H54 (cell line): ENCODE data around the gene GARIN5A.

ENCODE experiments used
- DNase-seq: peaks from one replicate; pipeline ENCODE4 v3.0.0; 2011; ENCODE audit warnings: low spot score, mixed read lengths; ENCODE audit not compliant: insufficient read length
- FAIRE-seq: peaks from 3 replicates; lab custom pipeline; 2011; peaks lifted over from hg19 to GRCh38; lab: Jason Lieb, UNC
- POLR2A ChIP-seq: IDR thresholded peaks from 2 replicates; pipeline ENCODE4 v1.6.1; 2011; ENCODE audit warnings: low read depth, mild to moderate bottlenecking, low read length

Gene GARIN5A

GRCh38 chr19:50422397-50423278 lies 54.0 kb downstream of the GARIN5A start:
- FAIRE-seq (no peak), DNase-seq (no peak)
- no peak for TF ChIP-seq POLR2A

GRCh38 chr19:50420808-50421207 lies 55.8 kb downstream of the GARIN5A start:
- no peak for TF ChIP-seq POLR2A
- FAIRE-seq (no peak), DNase-seq (no peak)

- FAIRE-seq (no peak), DNase-seq (no peak)
- TF ChIP-seq POLR2A: no peak
Measured at GRCh38 chr19:50420127-50420526, 56.5 kb downstream of the GARIN5A start.

GRCh38 chr19:50419580-50420035 lies 57.0 kb downstream of the GARIN5A start:
- no peak for DNase-seq
- no peak for FAIRE-seq
- TF ChIP-seq POLR2A: no peak

- FAIRE-seq: no peak
- no peak for DNase-seq
- no peak for TF ChIP-seq POLR2A
Measured at GRCh38 chr19:50419022-50419579, 57.5 kb downstream of the GARIN5A start.

- no peak for TF ChIP-seq POLR2A
- FAIRE-seq (no peak), DNase-seq (no peak)
Measured at GRCh38 chr19:50418176-50419021, 58.2 kb downstream of the GARIN5A start, which contains the start of gene SPIB. Gene SPIB, plus strand, starts transcription at chr19:50418938. Its CDS starts 25 bp downstream, at chr19:50418963.

GRCh38 chr19:50417111-50418081 lies 59.3 kb downstream of the GARIN5A start:
- DNase-seq: no peak

More at GRCh38 chr19:50417111-50418081, 59.3 kb downstream of the GARIN5A start:
- no peak for TF ChIP-seq POLR2A
- no peak for FAIRE-seq
